HG02973 (cell line): Measurements from ENCODE around the gene TGFBRAP1.

Source experiments
- ATAC-seq: cut with Tn5 transposase; IDR thresholded peaks from one replicate; pipeline ENCODE4 v1.9.1; 2021; ENCODE audit warnings: moderate library complexity; ENCODE audit not compliant: unreplicated experiment

TGFBRAP1 gene

DNA sequence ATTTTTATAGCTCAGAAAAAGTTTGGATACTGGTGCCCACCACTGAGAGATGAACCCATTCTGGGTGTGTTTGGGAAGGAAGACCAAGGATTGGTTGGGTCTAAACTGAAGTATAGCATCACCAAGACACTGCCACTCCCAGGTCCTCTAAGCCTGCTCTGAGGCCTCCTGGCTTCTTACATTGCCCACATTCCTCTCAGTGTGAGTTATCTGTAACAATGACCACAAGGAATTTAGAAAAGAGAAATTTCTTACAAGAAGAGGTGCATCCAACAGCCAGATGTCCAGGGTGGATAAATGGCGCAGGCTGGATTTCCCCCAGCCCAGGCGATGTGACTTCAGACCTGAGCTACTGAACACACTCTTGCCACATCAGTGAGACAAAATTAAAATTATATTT lies 89.6 kb downstream of the TGFBRAP1 start:
- ATAC-seq = no peak

GRCh38 chr2:105238664-105239240 lies 90.8 kb downstream of the TGFBRAP1 start:
- ATAC-seq = no peak

GRCh38 chr2:105237045-105237765 lies 92.3 kb downstream of the TGFBRAP1 start:
- ATAC-seq = no peak

- ATAC-seq = no peak
These were observed 93.5 kb downstream of the TGFBRAP1 start for GRCh38 chr2:105236060-105236424.

GRCh38 chr2:105235388-105236059 lies 94.0 kb downstream of the TGFBRAP1 start:
- ATAC-seq = no peak

DNA sequence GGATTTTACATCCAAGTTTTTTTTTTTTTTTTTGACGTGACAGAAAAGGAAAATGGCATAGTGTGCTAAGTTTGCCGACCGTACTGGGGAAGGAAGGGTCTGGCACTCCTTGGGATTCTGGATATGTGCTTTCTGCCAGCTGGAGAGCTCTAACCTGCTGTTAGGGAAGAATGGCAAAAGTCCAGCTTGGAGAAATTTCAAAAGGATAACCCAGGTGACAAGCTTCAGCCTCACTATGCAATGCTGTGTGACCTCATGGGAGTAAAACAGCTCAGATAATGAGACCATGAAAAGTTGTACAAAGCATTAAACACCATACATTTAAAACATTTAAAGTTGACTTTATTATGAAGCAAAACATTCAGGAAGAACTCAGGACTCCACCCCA lies 98.3 kb downstream of the TGFBRAP1 start:
- ATAC-seq = no peak

DNA sequence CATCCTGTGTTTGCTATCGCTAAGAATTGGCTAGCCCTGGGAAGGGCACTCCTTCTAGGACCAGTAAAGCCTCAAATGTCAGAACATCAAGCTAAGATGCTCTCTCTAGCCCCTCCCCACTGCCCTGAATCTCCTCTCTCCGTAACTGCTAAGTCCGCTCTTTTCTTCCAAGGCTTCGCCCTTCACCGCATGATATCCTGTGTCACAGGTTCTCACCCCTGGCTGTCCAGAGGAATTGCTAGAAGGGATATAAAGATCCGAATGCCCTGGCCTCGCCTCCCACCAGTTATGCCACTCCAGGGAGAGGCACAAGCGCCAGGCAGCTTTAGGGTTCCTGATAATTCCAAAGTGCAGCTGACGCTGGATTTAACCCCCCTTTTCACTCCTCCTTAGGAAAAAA lies 105.1 kb downstream of the TGFBRAP1 start:
- ATAC-seq = no peak

- ATAC-seq = no peak
These were observed 108.9 kb downstream of the TGFBRAP1 start for GRCh38 chr2:105220604-105221003.

DNA sequence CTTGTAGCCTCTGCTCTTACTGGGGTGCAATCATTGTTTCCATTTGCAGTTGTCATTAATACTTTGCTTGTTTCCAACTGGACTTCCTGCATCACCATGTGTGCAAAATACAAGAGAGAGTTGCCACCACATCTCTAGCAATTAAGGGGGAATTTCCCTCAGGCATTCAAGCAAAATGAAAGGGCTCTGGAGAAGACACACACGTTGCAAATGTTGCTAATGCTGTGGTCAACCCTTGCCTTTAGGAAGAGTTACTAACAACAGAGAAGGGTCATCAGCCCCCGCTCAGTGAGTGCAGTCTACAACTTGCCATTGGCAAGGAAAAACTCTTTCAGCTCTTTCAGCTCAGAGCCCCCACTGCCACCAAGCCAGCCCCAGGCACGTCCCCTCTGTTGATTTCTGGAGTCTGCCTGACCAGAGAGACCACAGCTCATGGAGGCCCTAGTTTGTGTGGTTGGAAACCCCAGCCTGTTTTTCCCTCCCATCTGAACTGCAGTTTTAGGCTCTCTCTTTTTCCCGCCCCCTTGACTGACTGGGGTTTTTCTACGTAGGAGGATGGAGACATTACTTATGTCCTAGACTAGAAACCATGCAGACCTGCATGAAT lies 113.8 kb downstream of the TGFBRAP1 start:
- ATAC-seq = no peak
